MCF 10A (cell line): Measurements from ENCODE around the gene UVRAG. TPM values are rescaled to one million over a fixed set of nuclear protein-coding genes. Genes with fewer than 3 reads are reported as not detected.

ENCODE experiments used
- BruUV-seq: library from RNA; stranded (reverse); fragments of 400-500 nt; replicated peaks from 2 replicates; lab custom pipeline; 2021; lab: Mats Ljungman, UMichigan
- CTCF ChIA-PET: fragments of 300-600 bp; sonication (Branson Sonifier 250); formaldehyde crosslinking; extraction: SDS; loops from one replicate; lab custom pipeline; 2021; ENCODE audit warnings: antibody characterized with exemption, inconsistent platforms; lab: Yijun Ruan, JAX
- POLR2A ChIA-PET: fragments of 300-600, 350-650 bp; sonication (Branson Sonifier 250); formaldehyde crosslinking; extraction: SDS; loops from one replicate; lab custom pipeline; 2020; ENCODE audit warnings: antibody characterized with exemption, inconsistent platforms; lab: Yijun Ruan, JAX
- DNase-seq: peaks from one replicate; pipeline ENCODE4 v3.0.0-alpha.2; 2018; ENCODE audit not compliant: unreplicated experiment
- H3K27ac Mint-ChIP-seq: one replicate; pipeline ENCODE4 v1.8.0; 2022; ENCODE audit warnings: mild to moderate bottlenecking, low read depth, mixed read lengths; ENCODE audit not compliant: unreplicated experiment
- H3K27me3 Mint-ChIP-seq: one replicate; pipeline ENCODE4 v1.8.0; 2022; ENCODE audit warnings: mixed read lengths; ENCODE audit not compliant: insufficient read depth, unreplicated experiment
- H3K36me3 Mint-ChIP-seq: one replicate; pipeline ENCODE4 v1.8.0; 2022; ENCODE audit warnings: mild to moderate bottlenecking, moderate library complexity, mixed read lengths; ENCODE audit not compliant: insufficient read depth, unreplicated experiment
- H3K4me1 Mint-ChIP-seq: one replicate; pipeline ENCODE4 v1.8.0; 2022; ENCODE audit warnings: mixed read lengths; ENCODE audit not compliant: insufficient read depth, unreplicated experiment
- H3K4me3 Mint-ChIP-seq: one replicate; pipeline ENCODE4 v1.8.0; 2022; ENCODE audit warnings: mild to moderate bottlenecking, moderate library complexity, mixed read lengths; ENCODE audit not compliant: unreplicated experiment
- H3K9me3 Mint-ChIP-seq: one replicate; pipeline ENCODE4 v1.8.0; 2022; ENCODE audit warnings: mixed read lengths; ENCODE audit not compliant: unreplicated experiment
- CTCF ChIP-seq: fragments of 200-600 bp; IDR thresholded peaks from one replicate; pipeline ENCODE4 v1.8.0; 2022; ENCODE audit warnings: antibody characterized with exemption, mild to moderate bottlenecking; ENCODE audit not compliant: unreplicated experiment
- intact Hi-C: fragments of 100-400 bp; cut with micrococcal nuclease; formaldehyde crosslinking; loops from 2 replicates; pipeline ENCODE4 v1.14.1; 2022
- total RNA-seq: library from RNA; stranded (reverse); gene quantifications from 2 replicates; pipeline ENCODE4 v1.2.3, GENCODE V29; 2022

Gene UVRAG
- total RNA-seq, 1 experiment from 2014 or later, result 12.4 TPM

DNA sequence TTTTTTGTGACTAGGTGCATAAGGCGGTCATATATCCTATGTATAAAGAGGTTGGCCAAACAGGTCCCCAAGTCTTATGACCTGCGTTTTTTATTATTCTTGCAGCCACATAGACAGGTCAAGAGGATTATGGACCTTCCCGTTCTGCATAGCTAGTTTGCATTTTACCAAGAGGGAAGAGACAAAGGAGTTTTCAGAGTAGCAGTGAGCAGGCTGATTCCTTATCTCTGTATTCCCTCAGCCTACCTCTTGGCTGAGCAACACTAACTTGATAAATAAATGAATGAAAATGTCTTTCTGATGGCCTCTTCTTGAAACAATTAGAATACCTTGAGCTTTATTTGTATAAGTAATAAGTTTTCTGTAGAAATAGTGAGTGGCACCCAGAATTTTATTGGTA lies 210.8 kb downstream of the UVRAG start:
- no peak overlapping the region for H3K4me3 Mint-ChIP-seq
- peaks cover 14% of the 10 kb centered on the region for H3K9me3 Mint-ChIP-seq
- no peak for TF ChIP-seq CTCF
- no peak overlapping the region for H3K27ac Mint-ChIP-seq
- DNase-seq, result no peak
- intact Hi-C loops, result no loop called here
- peaks cover 5% of the 10 kb centered on the region for H3K36me3 Mint-ChIP-seq
- no TSS peak for BruUV-seq
- POLR2A ChIA-PET, result interaction anchor here (0.6 kb wide), 1 partner anchor 21 kb away, joined by 3 read pairs; no protein-coding TSS in a partner anchor
- CTCF ChIA-PET, result no interaction called here
- H3K4me1 Mint-ChIP-seq, result peaks cover 7% of the 10 kb centered on the region
- no peaks in the 10 kb centered on the region for H3K27me3 Mint-ChIP-seq

DNA sequence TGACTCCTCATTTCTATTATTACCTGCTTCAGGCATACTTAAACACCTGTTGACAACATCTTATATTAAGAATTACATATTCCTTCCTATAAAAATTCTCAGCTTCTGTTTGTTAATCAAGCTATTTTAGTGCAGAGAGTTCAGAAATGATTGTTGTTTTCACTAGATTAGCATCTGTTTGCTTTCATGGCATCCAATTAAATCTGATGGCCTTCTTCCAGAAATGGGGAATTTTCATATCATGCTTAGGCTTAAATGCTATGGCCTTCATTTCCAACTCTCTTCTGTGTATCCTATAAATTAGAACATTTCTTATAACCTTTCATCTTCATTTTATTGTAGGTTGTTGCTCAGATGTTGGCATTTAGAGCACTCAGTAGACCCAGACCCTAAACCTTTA lies 211.3 kb downstream of the UVRAG start:
- H3K27me3 Mint-ChIP-seq, result no peaks in the 10 kb centered on the region
- no peak for DNase-seq
- POLR2A ChIA-PET, result interaction anchor here (0.6 kb wide), 1 partner anchor 20 kb away, joined by 3 read pairs; no protein-coding TSS in a partner anchor
- peaks cover 5% of the 10 kb centered on the region for H3K36me3 Mint-ChIP-seq
- intact Hi-C loops, result no loop called here
- CTCF ChIA-PET, result no interaction called here
- peaks cover 14% of the 10 kb centered on the region for H3K9me3 Mint-ChIP-seq
- no peak for TF ChIP-seq CTCF
- no peak overlapping the region for H3K27ac Mint-ChIP-seq
- no TSS peak for BruUV-seq
- peaks cover 12% of the 10 kb centered on the region for H3K4me1 Mint-ChIP-seq
- no peak overlapping the region for H3K4me3 Mint-ChIP-seq

DNA sequence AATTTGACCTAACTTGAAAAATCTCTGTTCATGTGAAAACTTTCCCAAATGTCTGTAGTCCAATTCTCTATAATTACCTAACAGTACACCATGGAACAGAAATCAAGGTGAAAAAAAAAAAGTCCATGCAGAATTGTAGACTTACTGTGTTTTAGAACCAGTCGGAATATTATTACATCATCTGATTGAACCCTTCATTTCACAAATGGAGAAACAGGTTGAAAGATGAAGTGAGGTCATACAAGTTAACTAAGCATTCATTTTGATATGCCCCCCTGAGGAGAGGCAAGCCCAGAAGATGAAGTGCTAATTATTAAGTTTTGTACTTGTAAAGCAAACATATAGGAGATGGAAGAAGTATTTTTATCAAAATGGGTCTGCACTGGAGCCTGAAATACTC lies 211.9 kb downstream of the UVRAG start:
- no TSS peak for BruUV-seq
- Mint-ChIP-seq H3K9me3 (peaks cover 14% of the 10 kb centered on the region), H3K4me3 (no peak overlapping the region), H3K27me3 (no peaks in the 10 kb centered on the region), H3K36me3 (peaks cover 5% of the 10 kb centered on the region), H3K27ac (no peak overlapping the region), H3K4me1 (peaks cover 17% of the 10 kb centered on the region)
- ChIA-PET POLR2A (no interaction called here), CTCF (no interaction called here)
- intact Hi-C loops, result no loop called here
- no peak for DNase-seq
- TF ChIP-seq CTCF, result no peak

DNA sequence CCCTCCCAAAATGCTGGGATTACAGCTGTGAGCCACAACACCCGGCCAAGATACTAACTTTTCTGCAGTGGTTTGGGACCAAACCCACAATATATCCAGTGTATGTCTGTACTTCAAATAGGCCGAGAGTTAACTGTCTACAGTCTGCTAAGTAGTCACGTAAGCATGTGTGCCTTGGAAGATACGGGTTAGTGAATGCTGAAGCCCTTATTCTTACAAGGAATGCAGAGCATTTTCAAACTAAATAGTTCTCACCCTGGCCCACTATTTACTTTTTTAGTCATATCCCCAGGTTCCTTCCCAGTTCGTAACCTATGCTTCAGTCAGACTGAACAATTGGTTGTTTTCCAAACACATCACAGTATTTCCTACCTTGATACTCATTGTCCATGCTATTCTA lies 215.3 kb downstream of the UVRAG start:
- Mint-ChIP-seq H3K27me3 (no peaks in the 10 kb centered on the region), H3K36me3 (peaks cover 5% of the 10 kb centered on the region), H3K4me3 (no peak overlapping the region), H3K9me3 (peaks cover 7% of the 10 kb centered on the region), H3K4me1 (peaks cover 18% of the 10 kb centered on the region), H3K27ac (no peak overlapping the region)
- POLR2A ChIA-PET, result no interaction called here
- BruUV-seq, result no TSS peak
- TF ChIP-seq CTCF, result no peak
- CTCF ChIA-PET, result no interaction called here
- peak; percentile 39 for DNase-seq
- intact Hi-C loops, result no loop called here
